Measurements from ENCODE around the gene TMEM9. TPM values are rescaled to one million over a fixed set of nuclear protein-coding genes. Genes with fewer than 3 reads are reported as not detected.
A peak's percentile ranks its signal among the peaks of the same experiment; 100 is the strongest.

Gene TMEM9
- total and polyA plus RNA-seq, 4 donors, result 30.5 to 59.5 (median 49.0) TPM

- Histone ChIP-seq H3K27me3 (ENCODE audit: control insufficient read depth in 4 of 4, insufficient read depth in 4 of 4, low read length in 3 of 4) (peaks cover 0 to 5% (median 0%) of the 10 kb centered on the region in 4 donors), H3K4me3 (ENCODE audit: low read depth in 1 of 3, low read length in 3 of 3) (no peak overlapping the region), H3K9ac (ENCODE audit: low read depth in 1 of 2, low read length in 2 of 2) (no peak overlapping the region), H3K9me3 (ENCODE audit: control insufficient read depth in 4 of 4, low read length in 3 of 4) (no peaks in the 10 kb centered on the region), H3K4me1 (ENCODE audit: control insufficient read depth in 4 of 4, insufficient read depth in 4 of 4, low read length in 3 of 4) (peaks cover 0 to 9% (median 4%) of the 10 kb centered on the region in 4 donors), H3K36me3 (ENCODE audit: control insufficient read depth in 4 of 4, insufficient read depth in 3 of 4, low read depth in 1 of 4, low read length in 3 of 4) (no peaks in the 10 kb centered on the region), H3K27ac (ENCODE audit: low read depth in 1 of 2, low read length in 2 of 2) (no peak overlapping the region)
- TF ChIP-seq GABPA (IDR thresholded peaks at IDR 0.05 in 1 of 2, conservative IDR thresholded peaks at IDR 0.05 in 1 of 2), result no peak
- no peak for DNase-seq (ENCODE audit: low spot score)
- 92% methylated on average over 2 of the region's 2 CpGs for WGBS
Observed at GRCh38 chr1:201116091-201116490, 38.2 kb downstream of the TMEM9 start.

- Histone ChIP-seq H3K9ac (ENCODE audit: low read depth in 1 of 2, low read length in 2 of 2) (no peak overlapping the region), H3K36me3 (ENCODE audit: control insufficient read depth in 4 of 4, insufficient read depth in 3 of 4, low read depth in 1 of 4, low read length in 3 of 4) (no peaks in the 10 kb centered on the region), H3K27me3 (ENCODE audit: control insufficient read depth in 4 of 4, insufficient read depth in 4 of 4, low read length in 3 of 4) (peaks cover 0 to 5% (median 0%) of the 10 kb centered on the region in 4 donors), H3K4me1 (ENCODE audit: control insufficient read depth in 4 of 4, insufficient read depth in 4 of 4, low read length in 3 of 4) (peaks cover 0 to 9% (median 4%) of the 10 kb centered on the region in 4 donors), H3K27ac (ENCODE audit: low read depth in 1 of 2, low read length in 2 of 2) (no peak overlapping the region), H3K9me3 (ENCODE audit: control insufficient read depth in 4 of 4, low read length in 3 of 4) (no peaks in the 10 kb centered on the region), H3K4me3 (ENCODE audit: low read depth in 1 of 3, low read length in 3 of 3) (no peak overlapping the region)
- TF ChIP-seq TAF1 (conservative IDR thresholded peaks at IDR 0.05) (no peak), RXRA (IDR thresholded peaks at IDR 0.05) (no peak), EGR1 (IDR thresholded peaks at IDR 0.05; ENCODE audit: low read depth in 2 of 2) (no peak)
- 95% methylated on average over 25 of the region's 25 CpGs for WGBS
- DNase-seq (ENCODE audit: low spot score), result no peak
Observed at GRCh38 chr1:201115390-201115937, 38.8 kb downstream of the TMEM9 start.

GRCh38 chr1:201114245-201115131 lies 39.8 kb downstream of the TMEM9 start:
- H3K27ac ChIP-seq (ENCODE audit: low read depth in 1 of 2, low read length in 2 of 2), result no peak overlapping the region
- 9% methylated on average over 88 of the region's 88 CpGs for WGBS

More at GRCh38 chr1:201114245-201115131, 39.8 kb downstream of the TMEM9 start:
- Histone ChIP-seq H3K4me3 (ENCODE audit: low read depth in 1 of 3, low read length in 3 of 3) (peak overlapping the region; percentile 56 to 64 (median 63)), H3K27me3 (ENCODE audit: control insufficient read depth in 4 of 4, insufficient read depth in 4 of 4, low read length in 3 of 4) (peaks cover 0 to 5% (median 0%) of the 10 kb centered on the region in 4 donors), H3K9me3 (ENCODE audit: control insufficient read depth in 4 of 4, low read length in 3 of 4) (no peaks in the 10 kb centered on the region), H3K36me3 (ENCODE audit: control insufficient read depth in 4 of 4, insufficient read depth in 3 of 4, low read depth in 1 of 4, low read length in 3 of 4) (no peaks in the 10 kb centered on the region), H3K9ac (ENCODE audit: low read depth in 1 of 2, low read length in 2 of 2) (no peak overlapping the region), H3K4me1 (ENCODE audit: control insufficient read depth in 4 of 4, insufficient read depth in 4 of 4, low read length in 3 of 4) (peaks cover 0 to 9% (median 4%) of the 10 kb centered on the region in 4 donors)
- TF ChIP-seq FOXA2 (IDR thresholded peaks at IDR 0.05) (no peak), RXRA (IDR thresholded peaks at IDR 0.05) (peak in 1 of 2 donors; percentile 4), SP1 (IDR thresholded peaks at IDR 0.05) (no peak), TAF1 (conservative IDR thresholded peaks at IDR 0.05) (no peak), CTCF (IDR thresholded peaks at IDR 0.05; ENCODE audit: low read depth, low read length, missing input control) (peak; percentile 86), HNF4A (conservative IDR thresholded peaks at IDR 0.05) (peak; percentile 19 to 29), RAD21 (IDR thresholded peaks at IDR 0.05) (peak; percentile 92 to 93), ATF3 (IDR thresholded peaks at IDR 0.05) (no peak)
- peak; percentile 71 for DNase-seq (ENCODE audit: low spot score)

Measured in liver (tissue), 9 donors.